Hepatocyte (in vitro differentiated cells): ENCODE measurements around the gene MOCS1. TPM values are rescaled to one million over a fixed set of nuclear protein-coding genes. Genes with fewer than 3 reads are reported as not detected.

Source experiments
- DNase-seq: peaks from one replicate; pipeline ENCODE4 v3.0.0-alpha.2; 2016; ENCODE audit warnings: low spot score
- H2AFZ ChIP-seq: fragments of 200-600 bp; sonication (generic); 2 replicates; pipeline ENCODE4 v1.6.0; 2016; ENCODE audit warnings: antibody characterized with exemption, mild to moderate bottlenecking
- H3K27ac ChIP-seq: fragments of 200-600 bp; sonication (generic); 2 replicates; pipeline ENCODE4 v1.5.1; 2016; ENCODE audit warnings: mild to moderate bottlenecking
- H3K27me3 ChIP-seq: fragments of 200-600 bp; sonication (generic); 2 replicates; pipeline ENCODE4 v1.6.1; 2016
- H3K36me3 ChIP-seq: fragments of 200-600 bp; sonication (generic); replicated peaks from 2 replicates; pipeline ENCODE4 v1.5.1; 2016; ENCODE audit warnings: low read depth; ENCODE audit not compliant: insufficient read depth
- H3K4me1 ChIP-seq: fragments of 200-600 bp; sonication (generic); 2 replicates; pipeline ENCODE4 v1.5.1; 2016; ENCODE audit warnings: mild to moderate bottlenecking, moderate library complexity; ENCODE audit not compliant: insufficient read depth
- H3K4me2 ChIP-seq: fragments of 200-600 bp; sonication (generic); 2 replicates; pipeline ENCODE4 v1.6.0; 2016
- H3K4me3 ChIP-seq: fragments of 200-600 bp; sonication (generic); 2 replicates; pipeline ENCODE4 v1.5.1; 2016; ENCODE audit warnings: mild to moderate bottlenecking
- H3K79me2 ChIP-seq: fragments of 200-600 bp; sonication (generic); 2 replicates; pipeline ENCODE4 v1.6.0; 2017; ENCODE audit warnings: mild to moderate bottlenecking
- H3K9me2 ChIP-seq: fragments of 200-600 bp; sonication (generic); replicated peaks from 2 replicates; pipeline ENCODE4 v1.6.0; 2017; ENCODE audit warnings: mild to moderate bottlenecking; ENCODE audit not compliant: insufficient read depth
- H3K9me3 ChIP-seq: fragments of 200-600 bp; sonication (generic); 2 replicates; pipeline ENCODE4 v1.5.1; 2016; ENCODE audit warnings: low read depth, mild to moderate bottlenecking
- H4K20me1 ChIP-seq: fragments of 200-600 bp; sonication (generic); 2 replicates; pipeline ENCODE4 v1.6.0; 2016; ENCODE audit warnings: mild to moderate bottlenecking; ENCODE audit not compliant: insufficient read depth, poor library complexity, severe bottlenecking
- EZH2 ChIP-seq: fragments of 200-600 bp; sonication (generic); IDR thresholded peaks from 2 replicates; pipeline ENCODE4 v1.6.1; 2016; ENCODE audit warnings: antibody characterized with exemption, mild to moderate bottlenecking, borderline replicate concordance
- EZH2phosphoT487 ChIP-seq: fragments of 200-600 bp; sonication (generic); IDR thresholded peaks from one replicate; pipeline ENCODE4 v1.6.1; 2018; ENCODE audit warnings: antibody characterized with exemption, mild to moderate bottlenecking, low read depth, moderate library complexity; ENCODE audit not compliant: unreplicated experiment, severe bottlenecking
- WGBS: methylation state at CpG from one replicate; pipeline ENCODE4 v1.1.6; 2016; ENCODE audit warnings: low lambda C conversion rate; ENCODE audit errors: missing lambda C conversion rate; 5-methylcytosine and 5-hydroxymethylcytosine counted together
- polyA plus RNA-seq: library from polyadenylated mRNA; unstranded; fragments of >200 nt; fragmentation: Nextera tagmentation; extraction: Ambion mirVana; gene quantifications from 2 replicates; pipeline ENCODE4 v1.2.1, GENCODE V29; 2016
- total RNA-seq: library from RNA; depleted of rRNA; stranded (reverse); fragments of >200 nt; gene quantifications from 2 replicates; pipeline ENCODE4 v1.2.3, GENCODE V29; 2014
- TF ChIP-seq, protein P1 (sequence below): fragments of 200-600 bp; sonication (generic); IDR thresholded peaks from 2 replicates; pipeline ENCODE4 v1.5.1; 2016; ENCODE audit warnings: antibody characterized with exemption, mild to moderate bottlenecking; ENCODE audit not compliant: poor library complexity

MOCS1 gene
- total and polyA plus RNA-seq, 2 experiments from 2014 or later: 10.7 to 13.4 TPM

DNA sequence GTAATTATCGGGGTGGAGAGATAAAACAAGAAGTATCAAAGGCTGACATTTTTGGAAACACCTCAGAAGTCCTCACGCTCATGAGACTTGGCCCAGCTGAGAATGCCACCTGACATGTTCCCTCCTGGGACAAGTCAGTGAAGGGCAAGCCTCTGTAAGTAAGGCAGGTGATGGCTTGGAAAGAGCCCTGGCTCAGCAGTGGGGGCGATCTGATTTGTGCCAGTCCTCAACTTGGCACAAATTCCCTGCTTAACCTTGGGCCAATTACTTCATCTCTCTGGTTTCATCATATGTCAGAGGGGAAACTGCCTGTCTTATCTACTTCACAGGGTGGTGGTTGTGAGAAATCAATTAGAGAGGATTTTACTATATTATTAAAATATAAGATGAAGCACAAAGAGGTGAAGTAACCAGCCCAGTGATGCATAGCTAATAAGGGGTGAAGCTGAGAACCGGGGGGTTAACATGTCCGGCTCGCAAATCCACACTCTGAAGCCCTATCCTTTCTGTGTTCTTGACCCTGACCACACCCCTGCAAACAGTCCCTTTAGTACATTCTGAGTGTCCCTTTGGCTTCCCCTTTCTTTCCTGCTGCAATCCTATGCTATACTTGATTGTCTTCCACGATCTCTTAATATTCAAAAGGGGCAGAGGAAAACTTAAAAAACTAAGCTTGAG lies 8.8 kb upstream of the MOCS1 start:
- no peaks in the 10 kb centered on the region for H3K9me3 ChIP-seq
- DNase-seq: no peak
- H3K4me2 ChIP-seq: no peak overlapping the region
- no peaks in the 10 kb centered on the region for H3K27me3 ChIP-seq
- H3K4me3 ChIP-seq: no peak overlapping the region
- H4K20me1 ChIP-seq: no peaks in the 10 kb centered on the region
- no peaks in the 10 kb centered on the region for H3K36me3 ChIP-seq
- H3K4me1 ChIP-seq: peaks cover 26% of the 10 kb centered on the region
- H3K79me2 ChIP-seq: no peaks in the 10 kb centered on the region
- no peak overlapping the region for H2AFZ ChIP-seq
- H3K27ac ChIP-seq: no peak overlapping the region
- H3K9me2 ChIP-seq: no peaks in the 10 kb centered on the region
- no peak for TF ChIP-seq EZH2phosphoT487
- TF ChIP-seq EZH2: no peak
- TF ChIP-seq, protein P1, sequence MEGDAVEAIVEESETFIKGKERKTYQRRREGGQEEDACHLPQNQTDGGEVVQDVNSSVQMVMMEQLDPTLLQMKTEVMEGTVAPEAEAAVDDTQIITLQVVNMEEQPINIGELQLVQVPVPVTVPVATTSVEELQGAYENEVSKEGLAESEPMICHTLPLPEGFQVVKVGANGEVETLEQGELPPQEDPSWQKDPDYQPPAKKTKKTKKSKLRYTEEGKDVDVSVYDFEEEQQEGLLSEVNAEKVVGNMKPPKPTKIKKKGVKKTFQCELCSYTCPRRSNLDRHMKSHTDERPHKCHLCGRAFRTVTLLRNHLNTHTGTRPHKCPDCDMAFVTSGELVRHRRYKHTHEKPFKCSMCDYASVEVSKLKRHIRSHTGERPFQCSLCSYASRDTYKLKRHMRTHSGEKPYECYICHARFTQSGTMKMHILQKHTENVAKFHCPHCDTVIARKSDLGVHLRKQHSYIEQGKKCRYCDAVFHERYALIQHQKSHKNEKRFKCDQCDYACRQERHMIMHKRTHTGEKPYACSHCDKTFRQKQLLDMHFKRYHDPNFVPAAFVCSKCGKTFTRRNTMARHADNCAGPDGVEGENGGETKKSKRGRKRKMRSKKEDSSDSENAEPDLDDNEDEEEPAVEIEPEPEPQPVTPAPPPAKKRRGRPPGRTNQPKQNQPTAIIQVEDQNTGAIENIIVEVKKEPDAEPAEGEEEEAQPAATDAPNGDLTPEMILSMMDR: no peak
- 88% methylated on average over 7 of the region's 7 CpGs for WGBS

DNA sequence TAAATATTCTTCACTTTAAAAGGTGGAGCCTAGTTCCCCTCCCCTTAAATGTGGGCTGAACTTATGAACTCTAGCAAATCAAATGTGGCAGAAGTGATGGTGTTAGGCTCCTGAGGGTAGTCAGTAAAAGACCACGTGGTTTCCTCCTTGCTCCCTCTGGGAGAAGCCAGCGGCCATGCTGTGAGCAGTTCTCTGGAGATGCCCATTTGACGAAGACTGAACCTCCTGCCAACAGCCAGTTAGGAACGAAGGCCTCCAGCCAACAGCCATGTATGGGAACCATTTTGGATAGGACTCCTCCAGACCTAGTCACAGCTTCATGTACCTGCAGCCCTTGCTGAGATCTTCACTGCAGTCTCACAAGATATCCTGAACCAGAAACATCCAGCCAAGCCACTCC lies 7.6 kb upstream of the MOCS1 start:
- no peak for TF ChIP-seq EZH2
- TF ChIP-seq EZH2phosphoT487: no peak
- TF ChIP-seq, protein P1: no peak
- 100% methylated on average over 4 of the region's 4 CpGs for WGBS
- H4K20me1 ChIP-seq: no peaks in the 10 kb centered on the region
- H3K9me3 ChIP-seq: no peaks in the 10 kb centered on the region
- H3K27me3 ChIP-seq: no peaks in the 10 kb centered on the region
- DNase-seq: no peak
- no peaks in the 10 kb centered on the region for H3K79me2 ChIP-seq
- no peaks in the 10 kb centered on the region for H3K36me3 ChIP-seq
- H3K4me2 ChIP-seq: no peak overlapping the region
- H3K4me1 ChIP-seq: peaks cover 17% of the 10 kb centered on the region
- H3K9me2 ChIP-seq: no peaks in the 10 kb centered on the region
- no peak overlapping the region for H3K27ac ChIP-seq
- no peak overlapping the region for H3K4me3 ChIP-seq
- H2AFZ ChIP-seq: no peak overlapping the region

DNA sequence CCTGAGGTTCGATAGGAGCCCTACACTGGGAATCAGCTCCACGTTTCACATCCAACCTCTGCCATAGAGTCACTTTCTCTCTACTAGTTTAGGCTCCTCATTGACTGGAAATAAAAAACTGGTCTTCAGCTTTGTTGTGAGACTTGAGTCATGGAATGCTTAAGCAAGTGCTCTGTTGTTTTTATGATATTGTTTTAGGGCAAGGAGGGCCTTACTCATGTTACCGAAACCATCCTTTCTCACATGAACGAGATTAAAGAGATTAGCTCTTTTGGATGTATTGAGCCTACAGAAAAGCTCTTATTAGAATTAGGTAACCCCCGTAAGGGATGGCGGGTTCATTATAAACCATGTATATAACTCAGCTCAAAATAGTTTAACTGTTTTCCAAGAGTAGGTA lies 6.9 kb upstream of the MOCS1 start:
- WGBS: 85% methylated on average over 6 of the region's 6 CpGs
- H4K20me1 ChIP-seq: no peaks in the 10 kb centered on the region
- H3K27me3 ChIP-seq: no peaks in the 10 kb centered on the region
- peaks cover 12% of the 10 kb centered on the region for H3K4me1 ChIP-seq
- DNase-seq: no peak
- H3K27ac ChIP-seq: no peak overlapping the region
- H3K9me2 ChIP-seq: no peaks in the 10 kb centered on the region
- no peak overlapping the region for H3K4me3 ChIP-seq
- TF ChIP-seq EZH2phosphoT487: no peak
- TF ChIP-seq, protein P1: no peak
- TF ChIP-seq EZH2: no peak
- H3K4me2 ChIP-seq: no peak overlapping the region
- H3K36me3 ChIP-seq: no peaks in the 10 kb centered on the region
- no peak overlapping the region for H2AFZ ChIP-seq
- no peaks in the 10 kb centered on the region for H3K9me3 ChIP-seq
- no peaks in the 10 kb centered on the region for H3K79me2 ChIP-seq
